ENCODE data around the gene INKA1. TPM values are rescaled to one million over a fixed set of nuclear protein-coding genes. Genes with fewer than 3 reads are reported as not detected.
A peak's percentile ranks its signal among the peaks of the same experiment; 100 is the strongest.

INKA1 gene
- total and polyA plus RNA-seq, 2 of the 8 experiments (the other 6 are each of a cell fraction or from before 2014, with no cell fraction given), result 1.3 to 4.7 TPM

GRCh38 chr3:49803465-49804140 lies 542 bp downstream of the INKA1 start:
- Histone ChIP-seq H2BK20ac (ENCODE audit: low read length) (no peak overlapping the region), H3K23me2 (ENCODE audit: low read depth, low read length) (peaks cover 8% of the 10 kb centered on the region; the same call in 1 of the 2 replicates), H3K56ac (replicated peaks; ENCODE audit: insufficient read length, low read depth, low read length) (peak overlapping the region; percentile 43), H4K20me1 (replicated peaks in 1 of 2; ENCODE audit: control insufficient read depth in 1 of 2, insufficient read depth in 2 of 2, low read length in 2 of 2) (no peaks in the 10 kb centered on the region), H3K4me2 (ENCODE audit: insufficient read depth in 1 of 2, low read depth in 2 of 2, low read length in 2 of 2) (peak overlapping the region; percentile 34 to 92), H3K27ac (ENCODE audit: low read depth, low read length) (no peak overlapping the region), H3K27me3 (replicated peaks in 1 of 4; ENCODE audit: control insufficient read depth in 3 of 4, extremely low read depth in 1 of 4, insufficient read depth in 3 of 4, low read length in 3 of 4) (peaks cover 0 to 18% (median 16%) of the 10 kb centered on the region in 4 experiments; a peak in 6 of 7 replicates), H3K9me3 (ENCODE audit: insufficient read depth in 2 of 2, low read depth in 1 of 2, low read length in 1 of 2) (no peaks in the 10 kb centered on the region), H3K9ac (replicated peaks in 1 of 4; ENCODE audit: extremely low read depth in 1 of 4, low read depth in 3 of 4, low read length in 3 of 4) (no peak overlapping the region; a peak in 1 of 7 replicates), H3K4ac (replicated peaks; ENCODE audit: insufficient read length, low read depth, low read length) (no peak overlapping the region), H4K8ac (ENCODE audit: extremely low read depth, insufficient read depth, low read length) (no peak overlapping the region; the same call in 1 of the 2 replicates), H3K36me3 (ENCODE audit: control insufficient read depth in 2 of 4, insufficient read depth in 4 of 4, low read length in 3 of 4) (no peaks in the 10 kb centered on the region), H4K91ac (replicated peaks; ENCODE audit: insufficient read length, low read length) (no peak overlapping the region), H3K18ac (ENCODE audit: extremely low read depth, low read length) (no peak overlapping the region; the same call in 1 of the 2 replicates), H2AK5ac (ENCODE audit: low read depth, low read length) (no peak overlapping the region), H3K79me2 (ENCODE audit: control insufficient read depth in 1 of 2, insufficient read depth in 2 of 2, low read length in 2 of 2) (no peaks in the 10 kb centered on the region), H3K79me1 (ENCODE audit: low read depth, low read length) (no peaks in the 10 kb centered on the region), H3K14ac (ENCODE audit: insufficient read length) (no peak overlapping the region), H2BK5ac (ENCODE audit: low read depth, low read length) (0 out of 2 replicates have a peak overlapping the region, but pooled peaks have one; percentile 35), H2BK15ac (ENCODE audit: low read length) (peak overlapping the region; percentile 7; the same call in 1 of the 2 replicates), H2AFZ (ENCODE audit: low read length) (peak overlapping the region; percentile 29; the same call in 1 of the 2 replicates), H3K23ac (ENCODE audit: insufficient read length) (no peak overlapping the region), H2BK12ac (ENCODE audit: low read depth, low read length) (no peak overlapping the region), H3K4me3 (ENCODE audit: extremely low read depth in 1 of 4, insufficient read depth in 2 of 4, low read depth in 3 of 4, low read length in 4 of 4) (peak overlapping the region; percentile 24 to 89 (median 78)), H4K5ac (ENCODE audit: insufficient read length, low read depth, low read length) (no peak overlapping the region), H3K4me1 (replicated peaks in 1 of 4; ENCODE audit: control insufficient read depth in 3 of 4, insufficient read depth in 4 of 4, low read length in 3 of 4) (peaks cover 0 to 25% (median 21%) of the 10 kb centered on the region in 4 experiments; a peak in 6 of 7 replicates), H2BK120ac (replicated peaks; ENCODE audit: low read depth, low read length) (no peak overlapping the region)
- ChIA-PET POLR2A (ENCODE audit: partially characterized antibody) (interaction anchor here (0.6 to 6.2 kb wide), 14 partner anchors 15 to 433 kb away, joined by 3 to 16 read pairs (median 3); partner anchors contain the start of gene IP6K1), CTCF (ENCODE audit: partially characterized antibody) (interaction anchor here (0.6 to 17.0 kb wide), 25 partner anchors 9 to 443 kb away, joined by 3 to 266 read pairs (median 6); partner anchors contain the start of genes MON1A, RBM6 and UBA7)
- 12% methylated on average over 34 of the region's 41 CpGs; no CpG with 5 or more reads in 1 of the 2 experiments for WGBS, 2 experiments (ENCODE audit: extremely low coverage in 1 of 2, insufficient coverage in 1 of 2, insufficient read length in 1 of 2, insufficient replicate concordance in 2 of 2, low coverage in 1 of 2, low lambda C conversion rate in 2 of 2, missing lambda C conversion rate in 1 of 2)
- no peak for DNase-seq (ENCODE audit: low read depth in 1 of 2, low spot score in 2 of 2)
- FAIRE-seq, result no peak
- no peak for TF ChIP-seq MAFK (IDR thresholded peaks at IDR 0.05; ENCODE audit: low read depth, low read length)
- no peak for TF ChIP-seq ATF2 (IDR thresholded peaks at IDR 0.05; ENCODE audit: low read length)
- TF ChIP-seq SIRT6 (IDR thresholded peaks at IDR 0.05; ENCODE audit: low read length), result no peak
- no peak for TF ChIP-seq HDAC6 (IDR thresholded peaks at IDR 0.05; ENCODE audit: low read depth, low read length)
- no peak for TF ChIP-seq TBP (IDR thresholded peaks at IDR 0.05; ENCODE audit: low read depth, low read length)
- no peak for TF ChIP-seq GTF2F1 (IDR thresholded peaks at IDR 0.05; ENCODE audit: borderline replicate concordance, low read depth, low read length)
- no peak for TF ChIP-seq SIX5 (IDR thresholded peaks at IDR 0.05; ENCODE audit: low read depth, low read length)
- TF ChIP-seq SP2 (IDR thresholded peaks at IDR 0.05; ENCODE audit: low read length), result no peak
- no peak for TF ChIP-seq CHD2 (IDR thresholded peaks at IDR 0.05; ENCODE audit: low read length)
- no peak for TF ChIP-seq KDM5A (IDR thresholded peaks at IDR 0.05; ENCODE audit: low read length)
- no peak for TF ChIP-seq NRF1 (IDR thresholded peaks at IDR 0.05; ENCODE audit: low read depth, low read length)
